Neural progenitor cell (in vitro differentiated cells): ENCODE results near the gene SLC38A1. TPM values are rescaled to one million over a fixed set of nuclear protein-coding genes. Genes with fewer than 3 reads are reported as not detected.

Experiments used
- DNase-seq: peaks from one replicate; pipeline ENCODE4 v3.0.0-alpha.2; 2016; ENCODE audit warnings: low spot score
- H2AFZ ChIP-seq: fragments of 200-600 bp; sonication (generic); replicated peaks from 2 replicates; pipeline ENCODE4 v1.6.1; 2016; ENCODE audit warnings: antibody characterized with exemption
- H3F3A ChIP-seq: fragments of 200-600 bp; sonication (generic); 2 replicates; pipeline ENCODE4 v1.6.1; 2016; ENCODE audit warnings: antibody characterized with exemption, low read depth
- H3K27ac ChIP-seq: fragments of 200-600 bp; sonication (generic); 2 replicates; pipeline ENCODE4 v1.5.1; 2016; ENCODE audit warnings: mild to moderate bottlenecking
- H3K27me3 ChIP-seq: fragments of 200-600 bp; sonication (generic); 2 replicates; pipeline ENCODE4 v1.6.1; 2016; ENCODE audit warnings: mild to moderate bottlenecking, moderate library complexity
- H3K36me3 ChIP-seq: fragments of 200-600 bp; sonication (generic); 2 replicates; pipeline ENCODE4 v1.5.1; 2016
- H3K4me1 ChIP-seq: fragments of 200-600 bp; sonication (generic); 2 replicates; pipeline ENCODE4 v1.6.1; 2016; ENCODE audit warnings: mixed run types
- H3K4me2 ChIP-seq: fragments of 200-600 bp; sonication (generic); 2 replicates; pipeline ENCODE4 v1.6.1; 2016
- H3K4me3 ChIP-seq: fragments of 200-600 bp; sonication (generic); 2 replicates; pipeline ENCODE4 v1.5.1; 2016
- H3K79me2 ChIP-seq: fragments of 200-600 bp; sonication (generic); 2 replicates; pipeline ENCODE4 v1.6.1; 2016; ENCODE audit warnings: low read depth
- H3K9ac ChIP-seq: fragments of 200-600 bp; sonication (generic); 2 replicates; pipeline ENCODE4 v1.6.1; 2016
- H3K9me3 ChIP-seq: fragments of 200-600 bp; sonication (generic); 2 replicates; pipeline ENCODE4 v1.5.1; 2016; ENCODE audit warnings: low read depth
- H4K20me1 ChIP-seq: fragments of 200-600 bp; sonication (generic); 2 replicates; pipeline ENCODE4 v1.6.1; 2016; ENCODE audit warnings: low read depth
- H3K27ac Mint-ChIP-seq: 3 replicates; pipeline ENCODE4 v1.8.0; 2021; ENCODE audit warnings: mixed read lengths
- H3K27me3 Mint-ChIP-seq: 2 replicates; pipeline ENCODE4 v1.8.0; 2022; ENCODE audit warnings: low read depth, mild to moderate bottlenecking, inconsistent platforms, moderate library complexity, mixed read lengths; ENCODE audit not compliant: insufficient read depth
- H3K36me3 Mint-ChIP-seq: 3 replicates; pipeline ENCODE4 v1.8.0; 2021; ENCODE audit warnings: mixed read lengths
- H3K4me1 Mint-ChIP-seq: 3 replicates; pipeline ENCODE4 v1.8.0; 2021; ENCODE audit warnings: mixed read lengths
- H3K4me3 Mint-ChIP-seq: 3 replicates; pipeline ENCODE4 v1.8.0; 2021; ENCODE audit warnings: mild to moderate bottlenecking, moderate library complexity, mixed read lengths
- H3K9me3 Mint-ChIP-seq: 3 replicates; pipeline ENCODE4 v1.8.0; 2020; ENCODE audit warnings: mixed read lengths
- CTCF ChIP-seq: fragments of 200-600 bp; sonication (generic); IDR thresholded peaks from 2 replicates; pipeline ENCODE4 v1.5.1; 2017; ENCODE audit warnings: antibody characterized with exemption, mild to moderate bottlenecking
- EZH2 ChIP-seq: fragments of 200-600 bp; sonication (generic); IDR thresholded peaks from 2 replicates; pipeline ENCODE4 v1.6.1; 2017; ENCODE audit warnings: antibody characterized with exemption, mild to moderate bottlenecking, moderate library complexity
- EZH2phosphoT487 ChIP-seq: fragments of 200-600 bp; sonication (generic); IDR thresholded peaks from 2 replicates; pipeline ENCODE4 v1.6.1; 2017; ENCODE audit warnings: antibody characterized with exemption
- total RNA-seq: library from RNA; depleted of rRNA; stranded (reverse); fragments of >200 nt; gene quantifications from 2 replicates; pipeline ENCODE4 v1.2.3, GENCODE V29; 2015; ENCODE audit warnings: low replicate concordance

Gene SLC38A1
- total RNA-seq = 103 and 142 TPM in 2 replicates

GRCh38 chr12:46268583-46269428 is at the start of gene SLC38A1:
TSS of gene SLC38A1 (minus strand) at chr12:46269043. CDS start at chr12:46239800, 29,243 bp downstream.
- TF ChIP-seq CTCF (no peak), EZH2 (peak; percentile 22), EZH2phosphoT487 (peak; percentile 36)
- Histone ChIP-seq H4K20me1 (peaks cover 30% of the 10 kb centered on the region), H3K79me2 (peaks cover 87% of the 10 kb centered on the region), H3F3A (peaks cover 29% of the 10 kb centered on the region), H3K36me3 (no peaks in the 10 kb centered on the region), H3K27me3 (no peaks in the 10 kb centered on the region), H3K27ac (peak within 1 kb of the TSS; percentile 84), H3K4me1 (peaks cover 53% of the 10 kb centered on the region), H3K9ac (peak within 1 kb of the TSS; percentile 74), H3K4me2 (peak within 1 kb of the TSS; percentile 99), H3K9me3 (no peaks in the 10 kb centered on the region), H2AFZ (peak within 1 kb of the TSS; percentile 61), H3K4me3 (peak within 1 kb of the TSS; percentile 91)
- Mint-ChIP-seq H3K9me3 (no peaks in the 10 kb centered on the region), H3K36me3 (no peaks in the 10 kb centered on the region), H3K4me3 (no peak within 1 kb of the TSS), H3K4me1 (peaks cover 7% of the 10 kb centered on the region), H3K27me3 (peaks cover 11% of the 10 kb centered on the region), H3K27ac (no peak within 1 kb of the TSS)
- DNase-seq = peak; percentile 92

- H3K36me3 ChIP-seq = no peaks in the 10 kb centered on the region
- DNase-seq = no peak
- H3K79me2 ChIP-seq = no peaks in the 10 kb centered on the region
- peaks cover 30% of the 10 kb centered on the region for H3F3A ChIP-seq
- no peaks in the 10 kb centered on the region for H3K9me3 ChIP-seq
- H3K4me3 ChIP-seq = no peak overlapping the region
- Mint-ChIP-seq H3K4me1 (no peaks in the 10 kb centered on the region), H3K27me3 (peaks cover under 1% of the 10 kb centered on the region), H3K9me3 (peaks cover 4% of the 10 kb centered on the region), H3K36me3 (no peaks in the 10 kb centered on the region), H3K27ac (no peak overlapping the region), H3K4me3 (no peak overlapping the region)
- no peak overlapping the region for H2AFZ ChIP-seq
- no peaks in the 10 kb centered on the region for H3K27me3 ChIP-seq
- no peak overlapping the region for H3K9ac ChIP-seq
- H3K27ac ChIP-seq = no peak overlapping the region
- no peak overlapping the region for H3K4me2 ChIP-seq
- peaks cover 21% of the 10 kb centered on the region for H3K4me1 ChIP-seq
- H4K20me1 ChIP-seq = no peaks in the 10 kb centered on the region
- TF ChIP-seq EZH2 = no peak
- no peak for TF ChIP-seq EZH2phosphoT487
- no peak for TF ChIP-seq CTCF
These were observed 49.2 kb upstream of the SLC38A1 start for GRCh38 chr12:46318037-46318436.

GRCh38 chr12:46304070-46304469 is 35.2 kb upstream of the SLC38A1 start:
- peaks cover 4% of the 10 kb centered on the region for H3K27me3 Mint-ChIP-seq
- no peak overlapping the region for H3K27ac ChIP-seq
- H3K9me3 Mint-ChIP-seq = peaks cover 16% of the 10 kb centered on the region
- H3K9me3 ChIP-seq = peaks cover 4% of the 10 kb centered on the region
- no peak overlapping the region for H3K27ac Mint-ChIP-seq
- H3K4me1 Mint-ChIP-seq = peaks cover 8% of the 10 kb centered on the region
- H3K79me2 ChIP-seq = no peaks in the 10 kb centered on the region
- H3K36me3 Mint-ChIP-seq = no peaks in the 10 kb centered on the region
- TF ChIP-seq EZH2phosphoT487 (no peak), EZH2 (no peak), CTCF (no peak)
- no peak overlapping the region for H3K9ac ChIP-seq
- no peak overlapping the region for H3K4me2 ChIP-seq
- no peaks in the 10 kb centered on the region for H3K36me3 ChIP-seq
- H4K20me1 ChIP-seq = no peaks in the 10 kb centered on the region
- H3F3A ChIP-seq = peaks cover 10% of the 10 kb centered on the region
- peak overlapping the region; percentile 93 for H2AFZ ChIP-seq
- no peak overlapping the region for H3K4me3 ChIP-seq
- no peak overlapping the region for H3K4me3 Mint-ChIP-seq
- peaks cover 33% of the 10 kb centered on the region for H3K4me1 ChIP-seq
- no peaks in the 10 kb centered on the region for H3K27me3 ChIP-seq
- DNase-seq = no peak
